Ovary (tissue), 9 donors: ENCODE measurements around the gene SPEG. TPM values are rescaled to one million over a fixed set of nuclear protein-coding genes. Genes with fewer than 3 reads are reported as not detected.

Source experiments
- DNase-seq, 5 donors: peaks; one replicate each; pipeline ENCODE4 v3.0.0-alpha.2; 2019 to 2020
- H3K27ac ChIP-seq, 2 donors: fragments of 200-600 bp; one replicate each; pipeline versions ENCODE4 v1.5.1 to v1.8.0; 2019 to 2022
- H3K27me3 ChIP-seq: fragments of 200-600 bp; one replicate; pipeline ENCODE4 v1.8.0; 2022
- H3K36me3 ChIP-seq: fragments of 200-600 bp; sonication (generic); one replicate; pipeline ENCODE4 v1.5.1; 2019
- H3K4me1 ChIP-seq: one replicate; pipeline ENCODE4 v1.8.1; 2013; ENCODE audit warnings: mild to moderate bottlenecking, moderate library complexity; ENCODE audit not compliant: insufficient read depth
- H3K4me3 ChIP-seq: fragments of 200-600 bp; sonication (generic); one replicate; pipeline ENCODE4 v1.5.1; 2017
- H3K9me3 ChIP-seq, 2 donors: fragments of 200-600 bp in 1 of 2; sonication (generic) in 1 of 2; one replicate each; pipeline versions ENCODE4 v1.5.1 to v1.8.1; 2013 to 2019; ENCODE audit warnings: mild to moderate bottlenecking in 1 of 2, moderate library complexity in 1 of 2
- CTCF ChIP-seq, 3 donors: fragments of 450-650 bp in 2 of 3; fragments of 200-600 bp in 1 of 3; IDR thresholded peaks; one replicate each; pipeline versions ENCODE4 v1.5.1 to v1.8.0; 2016 to 2022; ENCODE audit warnings: antibody characterized with exemption in 3 of 3, mild to moderate bottlenecking in 1 of 3
- EP300 ChIP-seq: sonication (generic); formaldehyde crosslinking; IDR thresholded peaks from one replicate; pipeline ENCODE4 v1.6.1; 2017; ENCODE audit warnings: antibody characterized with exemption
- POLR2A ChIP-seq: fragments of 450-650 bp; IDR thresholded peaks from one replicate; pipeline ENCODE4 v1.6.1; 2017; ENCODE audit warnings: antibody characterized with exemption, mild to moderate bottlenecking, moderate library complexity
- WGBS, 3 donors: extraction: QIAGEN DNeasy Blood & Tissue Kit in 1 of 3; methylation state at CpG; one replicate each; pipeline versions ENCODE4 v1.1.5 to v1.1.7; 2013 to 2017; 5-methylcytosine and 5-hydroxymethylcytosine counted together
- intact Hi-C, 4 donors: fragments of 100-400 bp; cut with DNase I; formaldehyde crosslinking; loops; one replicate each; pipeline versions ENCODE4 v1.11.0 to v1.15.1; 2022 to 2023
- polyA plus RNA-seq, 2 donors: library from polyadenylated mRNA; stranded (reverse); fragments of 200-250 nt in 1 of 2; fragments of 350-450 nt in 1 of 2; fragmentation: Illumina TruSeq in 1 of 2; extraction: RNeasy Lipid Tissue Mini Kit (QIAGEN cat#74804) in 1 of 2; gene quantifications; one replicate each; pipeline ENCODE4 v1.2.3, GENCODE V29; 2013 to 2014
- total RNA-seq, 7 donors: library from RNA; depleted of rRNA in 2 of 7; stranded (reverse); fragments of >200 nt in 2 of 7; fragmentation: NEBNext Ultra II Directional in 3 of 7; extraction: Animal tissue kit (Norgen Biotek cat#: 25700) in 3 of 7; gene quantifications; one replicate each; pipeline versions ENCODE4 v1.1.0 to v1.2.4, GENCODE V29; 2016 to 2023
- donor health status: DM: no; HTN: no; CAD: no; lungs with moderate emphysema.
- donor health status: DM: no; HTN: no; CAD: no.
- donor health status: Bipolar disorder and iron deficiency.
- donor health status: DM: yes; HTN: yes; CAD: no.
- donor health status: DM: no; HTN: no; CAD: no.
- donor health status: DM: yes; HTN: yes; CAD: no.

Gene SPEG
- total and polyA plus RNA-seq, 9 donors, result 9.9 to 79.7 (median 29.6) TPM

- WGBS, 3 donors, result 67 to 91% (median 78%) methylated on average over 3 of the region's 3 CpGs
- Histone ChIP-seq H3K27ac (no peak overlapping the region), H3K27me3 (no peaks in the 10 kb centered on the region), H3K9me3 (no peaks in the 10 kb centered on the region), H3K4me1 (peaks cover 9% of the 10 kb centered on the region), H3K4me3 (no peak overlapping the region), H3K36me3 (no peaks in the 10 kb centered on the region)
- no peak for TF ChIP-seq POLR2A
- no peak for TF ChIP-seq EP300
- DNase-seq, result peak in 2 of 5 donors; percentile 31 to 39
- intact Hi-C loops, result no loop called here
Observed at GRCh38 chr2:219545295-219545942, 110.8 kb downstream of the SPEG start.

GRCh38 chr2:219545943-219546352, 111.3 kb downstream of the SPEG start:
- Histone ChIP-seq H3K4me3 (no peak overlapping the region), H3K36me3 (no peaks in the 10 kb centered on the region), H3K4me1 (peaks cover 11% of the 10 kb centered on the region), H3K27ac (no peak overlapping the region), H3K9me3 (no peaks in the 10 kb centered on the region), H3K27me3 (no peaks in the 10 kb centered on the region)
- no peak for TF ChIP-seq POLR2A
- no peak for TF ChIP-seq EP300
- no peak for TF ChIP-seq CTCF (IDR thresholded peaks at IDR 0.05)
- WGBS, 3 donors, result 62 to 64% (median 63%) methylated on average over 4 of the region's 4 CpGs
- DNase-seq, result no peak
- intact Hi-C loops, result no loop called here

GRCh38 chr2:219547621-219548020, 113.0 kb downstream of the SPEG start:
- H3K27me3 ChIP-seq, result no peaks in the 10 kb centered on the region
- peaks cover 8% of the 10 kb centered on the region for H3K4me1 ChIP-seq
- 94 to 95% (median 94%) methylated on average over 26 of the region's 26 CpGs for WGBS, 3 donors
- no peak overlapping the region for H3K27ac ChIP-seq
- no peaks in the 10 kb centered on the region for H3K9me3 ChIP-seq
- TF ChIP-seq EP300, result no peak
- TF ChIP-seq CTCF (IDR thresholded peaks at IDR 0.05), result no peak
- no peak for TF ChIP-seq POLR2A
- intact Hi-C loops, result no loop called here
- DNase-seq, result peak in 3 of 5 donors; percentile 41 to 52 (median 48)
- H3K36me3 ChIP-seq, result no peaks in the 10 kb centered on the region
- no peak overlapping the region for H3K4me3 ChIP-seq

Other genes with a start within 250 kb of the SPEG start
- 10 to 100 TPM; 22.4 to 45.6 (median 33.9) TPM for gene ZFAND2B, start 228.1 kb upstream of the SPEG start, total RNA-seq
- gene ZFAND2B, start 228.1 kb upstream of the SPEG start, polyA plus RNA-seq, result 10 to 100 TPM; 14.3 to 31.1 TPM
- 10 to 100 TPM; 12.0 to 64.5 (median 37.2) TPM for gene ABCB6, start 215.9 kb upstream of the SPEG start, total RNA-seq
- 10 to 100 TPM; 26.3 to 33.3 TPM for gene ABCB6, start 215.9 kb upstream of the SPEG start, polyA plus RNA-seq
- gene ATG9A, start 205.2 kb upstream of the SPEG start, total RNA-seq, result 10 to 100 TPM; 22.6 to 44.6 (median 32.6) TPM
- gene ATG9A, start 205.2 kb upstream of the SPEG start, polyA plus RNA-seq, result 10 to 100 TPM; 29.7 to 46.3 TPM
- gene ANKZF1, start 205.0 kb upstream of the SPEG start, total RNA-seq, result 10 to 100 TPM; 36.4 to 60.2 (median 44.1) TPM
- 10 to 100 TPM; 33.1 to 36.5 TPM for gene ANKZF1, start 205.0 kb upstream of the SPEG start, polyA plus RNA-seq
- 10 to 100 TPM in 6 of 7 donors, 1 to 10 TPM in 1; 5.7 to 20.3 (median 13.9) TPM for gene GLB1L, start 189.4 kb upstream of the SPEG start, total RNA-seq
- 10 to 100 TPM; 12.8 to 19.6 TPM for gene GLB1L, start 189.4 kb upstream of the SPEG start, polyA plus RNA-seq
- 10 to 100 TPM; 12.4 to 24.8 (median 17.9) TPM for gene STK16, start 189.4 kb upstream of the SPEG start, total RNA-seq
- gene STK16, start 189.4 kb upstream of the SPEG start, polyA plus RNA-seq, result 10 to 100 TPM; 19.1 to 29.4 TPM
- 10 to 100 TPM in 1 of 7 donors, 1 to 10 TPM in 1, under 1 TPM in 3, not detected in 2; 0.27 to 13.2 (median 0.83) TPM for gene TUBA4B, start 181.6 kb upstream of the SPEG start, total RNA-seq
- gene TUBA4B, start 181.6 kb upstream of the SPEG start, polyA plus RNA-seq, result under 1 TPM; 0.18 to 0.34 TPM
- 10 to 100 TPM in 6 of 7 donors, 1 to 10 TPM in 1; 8.4 to 53.6 (median 16.5) TPM for gene TUBA4A, start 180.9 kb upstream of the SPEG start, total RNA-seq
- 10 to 100 TPM in 1 of 2 donors, 1 to 10 TPM in 1; 7.9 to 42.2 TPM for gene TUBA4A, start 180.9 kb upstream of the SPEG start, polyA plus RNA-seq
- gene DNAJB2, start 155.5 kb upstream of the SPEG start, total RNA-seq, result 100 to 1,000 TPM in 1 of 7 donors, 10 to 100 TPM in 6; 34.0 to 101 (median 85.7) TPM
- gene DNAJB2, start 155.5 kb upstream of the SPEG start, polyA plus RNA-seq, result 10 to 100 TPM; 77.9 to 87.5 TPM
- 1 to 10 TPM in 3 of 7 donors, under 1 TPM in 3, not detected in 1; 0.12 to 2.3 (median 0.82) TPM for gene PTPRN, start 125.4 kb upstream of the SPEG start, total RNA-seq
- gene PTPRN, start 125.4 kb upstream of the SPEG start, polyA plus RNA-seq, result 1 to 10 TPM in 1 of 2 donors, under 1 TPM in 1; 0.08 to 1.3 TPM
- gene RESP18, start 102.1 kb upstream of the SPEG start, total RNA-seq, result not detected
- not detected for gene RESP18, start 102.1 kb upstream of the SPEG start, polyA plus RNA-seq
- 10 to 100 TPM; 34.7 to 72.9 (median 66.4) TPM for gene DNPEP, start 46.9 kb upstream of the SPEG start, total RNA-seq
- gene DNPEP, start 46.9 kb upstream of the SPEG start, polyA plus RNA-seq, result 10 to 100 TPM; 23.4 to 54.2 TPM
- gene DES, start 16.5 kb upstream of the SPEG start, total RNA-seq, result 1,000 to 10,000 TPM in 1 of 7 donors, 100 to 1,000 TPM in 4, 10 to 100 TPM in 2; 86.5 to 1,061 (median 184) TPM
- 100 to 1,000 TPM; 149 to 642 TPM for gene DES, start 16.5 kb upstream of the SPEG start, polyA plus RNA-seq
- 10 to 100 TPM; 14.2 to 35.7 (median 23.7) TPM for gene GMPPA, start 64.0 kb downstream of the SPEG start, total RNA-seq
- 10 to 100 TPM; 20.0 to 33.7 TPM for gene GMPPA, start 64.0 kb downstream of the SPEG start, polyA plus RNA-seq
- under 1 TPM in 3 of 7 donors, not detected in 4; 0.10 to 0.28 (median 0.24) TPM for gene ASIC4, start 79.6 kb downstream of the SPEG start, total RNA-seq
- under 1 TPM in 1 of 2 donors, not detected in 1; 0.05 TPM for gene ASIC4, start 79.6 kb downstream of the SPEG start, polyA plus RNA-seq
- gene CHPF, start 109.0 kb downstream of the SPEG start, total RNA-seq, result 100 to 1,000 TPM in 6 of 7 donors, 10 to 100 TPM in 1; 89.4 to 181 (median 135) TPM
- gene CHPF, start 109.0 kb downstream of the SPEG start, polyA plus RNA-seq, result 10 to 100 TPM in 1 of 2 donors, 1 to 10 TPM in 1; 4.0 to 76.0 TPM
- 10 to 100 TPM in 6 of 7 donors, 1 to 10 TPM in 1; 5.8 to 22.7 (median 10.7) TPM for gene TMEM198, start 109.2 kb downstream of the SPEG start, total RNA-seq
- gene TMEM198, start 109.2 kb downstream of the SPEG start, polyA plus RNA-seq, result 1 to 10 TPM in 1 of 2 donors, under 1 TPM in 1; 0.62 to 6.5 TPM
- 100 to 1,000 TPM; 230 to 740 (median 473) TPM for gene OBSL1, start 136.7 kb downstream of the SPEG start, total RNA-seq
- gene OBSL1, start 136.7 kb downstream of the SPEG start, polyA plus RNA-seq, result 100 to 1,000 TPM in 1 of 2 donors, 10 to 100 TPM in 1; 53.2 to 431 TPM
- 100 to 1,000 TPM in 2 of 7 donors, 10 to 100 TPM in 5; 38.4 to 165 (median 78.3) TPM for gene INHA, start 137.5 kb downstream of the SPEG start, total RNA-seq
- 100 to 1,000 TPM in 1 of 2 donors, 10 to 100 TPM in 1; 96.3 to 162 TPM for gene INHA, start 137.5 kb downstream of the SPEG start, polyA plus RNA-seq
- gene STK11IP, start 163.0 kb downstream of the SPEG start, total RNA-seq, result 10 to 100 TPM; 30.3 to 73.7 (median 43.8) TPM
- 10 to 100 TPM in 1 of 2 donors, 1 to 10 TPM in 1; 9.2 to 46.2 TPM for gene STK11IP, start 163.0 kb downstream of the SPEG start, polyA plus RNA-seq
- gene SLC4A3, start 192.8 kb downstream of the SPEG start, total RNA-seq, result 100 to 1,000 TPM in 4 of 7 donors, 10 to 100 TPM in 3; 29.6 to 232 (median 106) TPM
- gene SLC4A3, start 192.8 kb downstream of the SPEG start, polyA plus RNA-seq, result 10 to 100 TPM in 1 of 2 donors, 1 to 10 TPM in 1; 5.3 to 83.6 TPM